ENCODE data around the gene FKBP2. TPM values are rescaled to one million over a fixed set of nuclear protein-coding genes. Genes with fewer than 3 reads are reported as not detected.

FKBP2 gene
- total RNA-seq, 4 donors from 2014 or later: 20.2 to 54.7 (median 27.6) TPM

GRCh38 chr11:64224891-64225607 is 15.8 kb upstream of the FKBP2 start:
- Histone ChIP-seq H3K4me1 (peaks cover 41 to 61% of the 10 kb centered on the region in 2 donors), H3K27me3 (no peaks in the 10 kb centered on the region), H3K9me3 (no peaks in the 10 kb centered on the region), H3K4me3 (peak overlapping the region; percentile 86 to 92 (median 88)), H3K27ac (peak overlapping the region; percentile 95 to 99 (median 96)), H3K36me3 (peaks cover 0 to 5% of the 10 kb centered on the region in 2 donors)
- DNase-seq: no peak
- ATAC-seq: peak; percentile 0 to 5
- in situ Hi-C loops (cut with MboI; ENCODE audit: low sequenced_read_pairs in 4 of 4) (no loop called here), intact Hi-C loops (cut with DNase I; ENCODE audit: low total_unique reads) (loop anchor here (5.0 kb wide), 1 partner anchor 58 kb away; the partner anchor contains the start of gene MACROD1)
- TF ChIP-seq POLR2A (IDR thresholded peaks at IDR 0.05) (no peak), CTCF (IDR thresholded peaks at IDR 0.05 in 4 of 5, conservative IDR thresholded peaks at IDR 0.05 in 1 of 5) (no peak)

GRCh38 chr11:64225608-64226506 is 15.0 kb upstream of the FKBP2 start, which contains the start of the genes NUDT22 and TRPT1:
Gene NUDT22, plus strand, starts transcription at chr11:64226274. Its CDS starts 379 bp downstream, at chr11:64226653.
Gene TRPT1, minus strand, starts transcription at chr11:64226186. Its CDS starts 326 bp downstream, at chr11:64225860.
- Histone ChIP-seq H3K36me3 (no peaks in the 10 kb centered on the region), H3K27ac (peak within 1 kb of the TSS; percentile 95 to 99 (median 96)), H3K27me3 (no peaks in the 10 kb centered on the region), H3K4me1 (peaks cover 44 to 58% of the 10 kb centered on the region in 2 donors), H3K4me3 (peak within 1 kb of the TSS; percentile 86 to 92 (median 88)), H3K9me3 (no peaks in the 10 kb centered on the region)
- DNase-seq: peak; percentile 85 to 90
- peak; percentile 70 to 72 for ATAC-seq
- peak; percentile 91 to 98 for TF ChIP-seq POLR2A (IDR thresholded peaks at IDR 0.05)
- peak in 4 of 5 experiments; percentile 6 to 37 (median 32) for TF ChIP-seq CTCF (IDR thresholded peaks at IDR 0.05 in 4 of 5, conservative IDR thresholded peaks at IDR 0.05 in 1 of 5)
- intact Hi-C loops (cut with DNase I; ENCODE audit: low total_unique reads): loop anchor here (1.0 to 5.0 kb wide), 3 partner anchors 19 to 59 kb away; partner anchors contain the start of genes MACROD1 and STIP1
- in situ Hi-C loops (cut with MboI; ENCODE audit: low sequenced_read_pairs in 4 of 4): no loop called here

- Histone ChIP-seq H3K9me3 (no peaks in the 10 kb centered on the region), H3K27ac (peak overlapping the region; percentile 95 to 99 (median 96)), H3K36me3 (no peaks in the 10 kb centered on the region), H3K27me3 (no peaks in the 10 kb centered on the region), H3K4me3 (peak overlapping the region; percentile 86 to 92 (median 88)), H3K4me1 (peaks cover 48 to 55% of the 10 kb centered on the region in 2 donors)
- TF ChIP-seq POLR2A (IDR thresholded peaks at IDR 0.05) (peak in 1 of 2 donors; percentile 5), CTCF (IDR thresholded peaks at IDR 0.05 in 4 of 5, conservative IDR thresholded peaks at IDR 0.05 in 1 of 5) (no peak)
- in situ Hi-C loops (cut with MboI; ENCODE audit: low sequenced_read_pairs in 4 of 4): no loop called here
- DNase-seq: peak; percentile 41 to 74
- intact Hi-C loops (cut with DNase I; ENCODE audit: low total_unique reads): loop anchor here (1.0 to 5.0 kb wide), 3 partner anchors 19 to 59 kb away; partner anchors contain the start of genes MACROD1 and STIP1
- ATAC-seq: peak; percentile 32 to 48
Measured at GRCh38 chr11:64226507-64227051, 14.3 kb upstream of the FKBP2 start.

- DNase-seq (no peak), ATAC-seq (no peak)
- no peaks in the 10 kb centered on the region for H3K9me3 ChIP-seq
- no peaks in the 10 kb centered on the region for H3K36me3 ChIP-seq
- peaks cover 47 to 53% of the 10 kb centered on the region in 2 donors for H3K4me1 ChIP-seq
- peak overlapping the region; percentile 86 to 92 (median 88) for H3K4me3 ChIP-seq
- intact Hi-C loops (cut with DNase I; ENCODE audit: low total_unique reads) (loop anchor here (2.0 to 5.0 kb wide), 2 partner anchors 41 to 60 kb away; partner anchors contain the start of genes MACROD1 and STIP1), in situ Hi-C loops (cut with MboI; ENCODE audit: low sequenced_read_pairs in 4 of 4) (no loop called here)
- no peaks in the 10 kb centered on the region for H3K27me3 ChIP-seq
- peak overlapping the region; percentile 95 to 99 (median 96) for H3K27ac ChIP-seq
- TF ChIP-seq CTCF (IDR thresholded peaks at IDR 0.05 in 4 of 5, conservative IDR thresholded peaks at IDR 0.05 in 1 of 5) (no peak), POLR2A (IDR thresholded peaks at IDR 0.05) (no peak)
Measured at GRCh38 chr11:64227405-64227956, 13.4 kb upstream of the FKBP2 start.

Measured in gastrocnemius medialis (tissue), 4 donors.